ENCODE data around the gene NNAT.

NNAT gene

DNA sequence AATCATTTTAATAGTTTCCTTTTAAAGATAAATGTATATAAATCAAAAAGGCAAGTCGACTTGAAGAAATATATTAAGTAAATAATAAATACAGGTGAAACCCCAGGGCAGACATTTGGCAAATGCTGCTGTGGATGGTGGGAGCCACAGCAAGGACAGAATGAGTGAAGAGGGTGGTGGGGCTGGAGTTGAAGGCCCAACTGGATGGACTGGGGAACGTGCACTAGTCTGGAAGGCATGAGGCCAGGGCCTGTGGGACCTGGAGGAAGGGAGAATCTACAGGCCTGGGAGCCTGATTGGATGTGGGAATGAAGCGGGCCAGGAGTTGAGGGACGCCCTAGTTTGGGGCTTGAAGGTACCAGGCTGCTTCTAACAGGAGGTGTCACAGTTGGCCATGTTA lies 37.3 kb downstream of the NNAT start:
- TF ChIP-seq, protein P1, sequence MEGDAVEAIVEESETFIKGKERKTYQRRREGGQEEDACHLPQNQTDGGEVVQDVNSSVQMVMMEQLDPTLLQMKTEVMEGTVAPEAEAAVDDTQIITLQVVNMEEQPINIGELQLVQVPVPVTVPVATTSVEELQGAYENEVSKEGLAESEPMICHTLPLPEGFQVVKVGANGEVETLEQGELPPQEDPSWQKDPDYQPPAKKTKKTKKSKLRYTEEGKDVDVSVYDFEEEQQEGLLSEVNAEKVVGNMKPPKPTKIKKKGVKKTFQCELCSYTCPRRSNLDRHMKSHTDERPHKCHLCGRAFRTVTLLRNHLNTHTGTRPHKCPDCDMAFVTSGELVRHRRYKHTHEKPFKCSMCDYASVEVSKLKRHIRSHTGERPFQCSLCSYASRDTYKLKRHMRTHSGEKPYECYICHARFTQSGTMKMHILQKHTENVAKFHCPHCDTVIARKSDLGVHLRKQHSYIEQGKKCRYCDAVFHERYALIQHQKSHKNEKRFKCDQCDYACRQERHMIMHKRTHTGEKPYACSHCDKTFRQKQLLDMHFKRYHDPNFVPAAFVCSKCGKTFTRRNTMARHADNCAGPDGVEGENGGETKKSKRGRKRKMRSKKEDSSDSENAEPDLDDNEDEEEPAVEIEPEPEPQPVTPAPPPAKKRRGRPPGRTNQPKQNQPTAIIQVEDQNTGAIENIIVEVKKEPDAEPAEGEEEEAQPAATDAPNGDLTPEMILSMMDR (IDR thresholded peaks at IDR 0.05; ENCODE audit: extremely low read depth, insufficient read depth, missing control alignments), result no peak
- in situ Hi-C loops (cut with MboI; ENCODE audit: low pct_unique_long_range_greater_than_20kb, low sequenced_read_pairs, unreplicated experiment), result loop anchor here (25.0 kb wide), 1 partner anchor 654 kb away; no protein-coding TSS in a partner anchor
- no peak for DNase-seq (ENCODE audit: low spot score)

DNA sequence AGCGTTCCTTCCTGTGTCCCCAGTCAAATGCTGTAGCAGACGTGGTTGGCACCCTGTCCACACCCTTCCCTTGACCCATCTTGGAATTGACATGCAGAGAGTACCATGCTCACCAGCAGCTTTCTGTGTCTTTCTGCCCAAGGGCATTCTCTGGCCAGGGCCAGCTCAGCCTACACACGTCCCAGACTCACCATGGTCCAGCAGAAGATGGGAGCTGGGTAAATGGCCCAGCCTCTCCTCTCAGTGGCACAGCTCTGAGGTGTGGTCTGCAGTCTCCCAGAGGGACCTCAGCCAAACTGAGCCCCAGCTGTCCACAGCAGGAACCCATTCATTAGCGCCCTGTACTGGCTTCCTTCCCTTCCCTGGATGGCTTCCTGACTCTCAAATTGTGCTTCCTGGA lies 37.7 kb downstream of the NNAT start:
- no peak for DNase-seq (ENCODE audit: low spot score)
- TF ChIP-seq, protein P1 (IDR thresholded peaks at IDR 0.05; ENCODE audit: extremely low read depth, insufficient read depth, missing control alignments), result no peak
- in situ Hi-C loops (cut with MboI; ENCODE audit: low pct_unique_long_range_greater_than_20kb, low sequenced_read_pairs, unreplicated experiment), result loop anchor here (25.0 kb wide), 1 partner anchor 654 kb away; no protein-coding TSS in a partner anchor

DNA sequence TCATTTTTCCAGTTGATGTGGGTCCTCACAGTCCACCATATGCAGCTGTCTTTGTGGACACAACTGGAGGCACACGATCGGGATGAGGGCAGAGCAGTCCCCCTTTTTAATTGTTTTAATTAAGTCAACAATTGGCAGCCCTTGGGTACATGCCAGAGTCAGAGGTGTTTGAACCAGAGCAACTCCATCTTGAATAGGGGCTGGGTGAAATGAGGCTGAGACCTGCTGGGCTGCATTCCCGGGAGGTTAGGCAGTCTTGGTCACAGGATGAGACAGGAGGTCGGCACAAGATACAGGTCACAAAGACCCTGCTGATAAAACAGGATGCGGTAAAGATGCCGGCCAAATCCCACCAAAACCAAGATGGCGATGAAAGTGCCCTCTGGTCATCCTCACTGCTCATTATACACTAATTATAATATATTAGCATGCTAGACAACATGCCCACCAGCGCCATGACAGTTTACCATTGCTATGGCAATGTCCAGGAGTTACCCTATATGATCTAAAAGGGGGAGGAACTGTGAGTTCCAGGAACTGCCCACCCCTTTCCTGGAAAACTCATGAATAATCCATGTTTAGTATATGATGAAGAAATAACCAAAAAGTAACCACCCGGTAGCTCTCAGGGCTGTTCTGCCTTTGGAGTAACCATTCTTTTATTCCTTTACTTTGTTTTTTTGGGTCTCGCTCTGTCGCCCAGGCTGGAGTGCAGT lies 38.4 kb downstream of the NNAT start:
- in situ Hi-C loops (cut with MboI; ENCODE audit: low pct_unique_long_range_greater_than_20kb, low sequenced_read_pairs, unreplicated experiment), result loop anchor here (10.0 to 25.0 kb wide), 2 partner anchors 435 to 653 kb away; no protein-coding TSS in a partner anchor
- no peak for DNase-seq (ENCODE audit: low spot score)
- TF ChIP-seq, protein P1 (IDR thresholded peaks at IDR 0.05; ENCODE audit: extremely low read depth, insufficient read depth, missing control alignments), result no peak

DNA sequence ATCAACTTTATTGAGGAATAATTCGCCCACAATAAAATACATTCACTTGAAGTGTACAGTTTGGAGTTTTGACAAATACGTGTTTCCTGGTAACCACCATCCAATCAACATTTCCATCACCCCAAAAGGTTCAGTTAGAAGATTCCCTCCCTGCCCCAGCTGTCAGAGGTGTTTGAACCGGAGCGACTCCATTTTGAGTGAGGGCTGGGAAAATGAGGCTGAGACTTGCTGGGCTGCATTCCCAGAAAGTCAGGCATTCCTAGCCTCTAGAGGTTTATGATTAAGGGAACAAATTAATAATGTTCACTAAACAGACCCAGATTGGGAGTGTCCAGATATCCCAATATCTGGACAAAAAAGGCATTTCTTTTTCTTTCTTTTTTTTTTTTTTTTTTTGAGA lies 39.6 kb downstream of the NNAT start:
- in situ Hi-C loops (cut with MboI; ENCODE audit: low pct_unique_long_range_greater_than_20kb, low sequenced_read_pairs, unreplicated experiment), result loop anchor here (10.0 to 25.0 kb wide), 2 partner anchors 434 to 652 kb away; no protein-coding TSS in a partner anchor
- no peak for DNase-seq (ENCODE audit: low spot score)
- TF ChIP-seq, protein P1 (IDR thresholded peaks at IDR 0.05; ENCODE audit: extremely low read depth, insufficient read depth, missing control alignments), result no peak

DNA sequence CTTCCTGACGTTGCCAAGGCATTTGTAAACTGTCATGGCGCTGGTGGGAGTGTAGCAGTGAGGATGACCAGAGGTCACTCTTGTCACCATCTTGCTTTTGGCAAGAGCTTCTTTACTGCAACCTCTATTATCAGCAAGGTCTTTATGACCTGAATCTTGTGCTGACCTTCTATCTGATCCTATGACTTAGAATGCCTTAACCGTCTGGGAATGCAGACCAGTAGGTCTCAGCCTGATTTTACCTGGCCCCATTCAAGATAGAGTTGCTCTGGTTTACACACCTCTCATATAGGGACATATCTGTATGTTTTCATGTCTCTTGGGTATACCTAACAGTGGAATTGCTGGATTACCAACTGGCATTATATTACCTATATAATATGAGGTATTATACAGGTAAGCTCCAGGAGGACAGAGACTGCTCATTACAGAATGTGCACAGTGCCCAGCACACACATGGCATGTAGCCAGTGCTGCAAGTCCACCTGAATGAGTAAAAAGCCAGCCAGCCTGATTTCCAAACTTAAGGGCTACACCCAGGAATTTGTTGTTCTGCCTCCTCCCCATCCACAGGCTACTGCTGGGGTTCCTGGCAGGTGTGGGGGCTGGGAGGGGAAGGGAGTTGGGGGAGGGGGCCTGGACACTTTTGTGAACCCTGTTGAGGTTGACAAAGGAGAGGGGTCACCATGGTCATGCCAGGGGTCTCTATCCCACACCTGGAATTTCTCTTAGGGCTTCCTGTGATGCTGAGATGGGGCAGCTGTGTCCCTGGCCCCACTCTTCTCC lies 41.8 kb downstream of the NNAT start:
- in situ Hi-C loops (cut with MboI; ENCODE audit: low pct_unique_long_range_greater_than_20kb, low sequenced_read_pairs, unreplicated experiment), result loop anchor here (10.0 to 25.0 kb wide), 2 partner anchors 432 to 649 kb away; no protein-coding TSS in a partner anchor
- TF ChIP-seq, protein P1 (IDR thresholded peaks at IDR 0.05; ENCODE audit: extremely low read depth, insufficient read depth, missing control alignments), result no peak
- DNase-seq (ENCODE audit: low spot score), result no peak

DNA sequence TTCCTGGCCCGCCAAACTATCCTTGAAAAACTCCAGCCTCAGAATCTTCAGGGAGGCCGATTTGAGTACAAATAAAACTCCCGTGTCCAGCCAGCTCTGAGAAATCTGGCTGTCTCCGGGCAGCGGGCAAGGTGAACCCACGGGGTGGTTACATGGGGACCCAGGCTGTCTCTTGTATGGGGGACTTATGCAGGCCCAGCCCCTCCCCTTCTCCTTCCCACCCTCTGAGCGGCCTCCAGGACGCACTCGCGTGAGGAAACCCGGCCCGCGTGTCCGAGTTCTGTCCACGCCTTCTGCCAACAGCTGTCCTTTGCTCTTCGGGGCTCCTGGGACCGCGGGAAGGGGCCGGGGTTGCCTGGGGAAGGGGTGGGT lies 43.0 kb downstream of the NNAT start:
- in situ Hi-C loops (cut with MboI; ENCODE audit: low pct_unique_long_range_greater_than_20kb, low sequenced_read_pairs, unreplicated experiment), result loop anchor here (10.0 to 25.0 kb wide), 2 partner anchors 431 to 648 kb away; no protein-coding TSS in a partner anchor
- no peak for DNase-seq (ENCODE audit: low spot score)
- TF ChIP-seq, protein P1 (IDR thresholded peaks at IDR 0.05; ENCODE audit: extremely low read depth, insufficient read depth, missing control alignments), result no peak

Measured in GM13977 (cell line).